GM18498 (cell line): ENCODE results near the gene MAML2.
A peak's percentile ranks its signal among the peaks of the same experiment; 100 is the strongest.

Source experiments
- ATAC-seq: cut with Tn5 transposase; IDR thresholded peaks from one replicate; pipeline ENCODE4 v1.9.1; 2021; ENCODE audit warnings: mild to moderate bottlenecking, moderate library complexity; ENCODE audit not compliant: unreplicated experiment

MAML2 gene

DNA sequence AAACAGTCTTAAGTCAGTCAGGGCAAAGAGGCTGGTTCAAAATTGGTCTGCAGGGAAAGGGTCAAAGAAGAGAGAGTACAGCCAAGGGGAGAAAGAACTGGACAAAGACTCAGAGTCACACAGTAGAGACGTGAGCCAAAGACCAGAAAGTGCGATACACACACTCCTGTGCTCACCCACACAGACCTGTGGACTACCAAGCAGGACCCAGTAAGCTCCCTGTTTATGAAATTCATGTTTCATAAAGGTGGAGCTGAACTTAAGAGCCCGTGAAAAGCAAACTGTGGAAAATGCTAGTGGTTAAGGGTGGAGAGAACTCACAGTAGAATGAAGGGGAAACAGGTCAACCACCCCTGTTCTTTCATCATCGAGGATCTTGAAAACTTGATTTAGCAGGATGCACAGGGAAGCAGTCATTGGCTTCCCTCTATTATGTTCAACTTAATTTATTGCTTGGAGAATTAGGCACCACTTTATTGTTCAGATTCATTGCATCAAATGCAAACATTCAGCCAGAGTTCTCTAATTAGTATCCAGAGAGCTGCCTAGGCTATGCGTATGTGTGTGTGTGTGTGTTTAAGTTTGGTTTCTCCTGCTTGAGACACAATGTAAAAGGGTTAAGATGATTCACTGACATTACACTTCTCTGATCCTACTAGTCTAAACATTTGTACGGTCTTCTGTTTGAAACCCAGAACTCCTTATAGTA, 258.2 kb downstream of the MAML2 start:
- ATAC-seq = no peak

DNA sequence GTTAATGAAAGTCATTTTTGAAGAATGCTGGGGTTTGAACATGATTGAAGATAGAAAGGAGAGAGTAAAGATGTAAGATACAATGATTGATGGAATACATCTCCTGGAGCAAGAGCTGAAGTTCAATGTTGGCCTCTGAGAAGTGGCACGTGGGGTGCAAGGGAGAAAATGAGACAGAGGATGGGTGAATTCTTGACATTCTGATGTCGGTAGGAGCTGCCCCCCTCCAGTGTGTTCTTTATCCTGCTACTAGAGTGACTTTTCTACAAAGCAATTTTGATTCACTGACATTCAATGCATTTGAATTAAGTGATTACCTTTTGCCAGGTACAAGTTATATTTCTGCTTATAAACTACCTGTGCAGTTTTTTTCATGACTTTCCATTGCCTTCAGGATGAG, 260.1 kb downstream of the MAML2 start:
- no peak for ATAC-seq

DNA sequence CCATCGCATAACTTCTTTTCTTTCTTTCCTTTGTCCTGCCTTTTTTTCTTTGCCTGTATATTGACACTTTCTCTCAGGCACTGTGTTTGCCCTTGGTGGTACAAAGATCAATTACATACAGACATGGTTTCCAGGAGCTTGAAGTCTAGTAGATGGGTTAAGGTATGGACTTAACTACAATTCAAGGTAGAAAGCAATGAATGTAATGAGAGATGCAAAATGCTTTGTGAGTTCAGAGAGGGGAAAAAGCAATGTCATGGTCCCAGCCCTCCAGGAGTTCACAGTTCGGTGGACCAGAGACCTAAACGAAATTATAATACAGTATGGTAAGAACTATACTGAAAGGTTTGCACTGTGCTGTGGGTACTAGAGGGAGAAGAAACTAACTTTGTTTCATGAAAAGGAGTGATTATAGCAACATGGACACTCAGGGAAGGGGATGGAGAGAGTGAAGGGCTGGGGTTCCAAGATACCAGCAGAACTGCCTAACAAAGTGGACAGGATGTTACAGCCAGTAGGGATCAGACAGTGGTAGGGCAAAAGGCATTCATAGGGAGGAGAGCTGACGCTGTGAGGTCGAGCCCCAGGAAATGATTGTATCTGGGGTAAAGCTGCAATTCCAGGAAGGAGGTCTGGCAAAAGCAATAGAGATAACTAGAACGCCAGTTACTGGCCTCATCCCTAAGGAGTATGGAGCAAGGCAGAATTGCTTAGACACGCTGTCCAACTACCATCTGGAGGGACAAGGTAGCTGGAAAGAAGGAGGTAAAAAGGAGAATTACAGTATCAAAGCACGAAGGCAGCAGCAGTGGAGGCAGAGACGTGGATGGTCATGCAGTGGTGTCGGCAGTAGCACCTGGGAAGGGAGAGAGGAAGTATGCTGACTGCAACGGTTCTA, 260.7 kb downstream of the MAML2 start:
- no peak for ATAC-seq

GRCh38 chr11:96081561-96081960, 261.4 kb downstream of the MAML2 start:
- ATAC-seq = no peak

DNA sequence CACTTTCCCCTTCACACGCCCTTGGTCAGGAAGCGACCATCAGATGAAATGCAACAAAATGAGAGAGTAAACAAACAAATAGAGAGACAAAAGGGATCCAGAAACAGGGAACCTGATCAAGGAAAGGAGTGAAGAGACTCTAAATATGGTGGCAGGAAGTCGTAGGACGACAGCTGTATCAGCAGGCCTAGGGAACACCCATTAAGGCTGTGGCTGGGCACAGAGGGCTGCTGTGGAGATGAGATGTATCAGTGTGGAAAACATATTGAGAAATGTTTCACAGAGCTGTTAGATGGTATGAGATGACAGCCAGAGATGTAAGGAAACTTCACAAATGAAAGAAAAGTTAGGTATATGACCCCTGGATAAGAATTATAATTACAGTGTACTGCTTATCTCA, 263.3 kb downstream of the MAML2 start:
- no peak for ATAC-seq

DNA sequence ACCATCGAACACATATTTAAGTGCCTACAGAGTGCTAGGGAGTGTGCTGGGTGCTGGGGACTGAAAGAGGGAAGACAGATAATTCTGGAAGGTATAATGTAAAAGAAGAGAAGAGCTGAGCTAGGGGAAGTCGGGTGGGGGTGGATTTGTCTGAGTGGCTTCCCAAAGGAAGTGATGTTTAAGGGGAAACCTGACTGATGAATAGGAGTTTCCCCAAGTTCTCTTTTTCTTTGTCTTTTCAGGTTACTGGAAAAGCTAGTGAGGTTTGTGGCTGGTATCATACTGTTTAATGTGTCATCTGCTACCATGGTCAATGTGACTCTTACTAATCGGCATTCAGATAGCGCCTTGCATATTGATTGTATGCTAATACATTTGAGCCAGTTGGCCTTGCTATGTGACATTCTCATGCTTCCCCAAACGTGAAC, 267.4 kb downstream of the MAML2 start:
- peak; percentile 64 for ATAC-seq

DNA sequence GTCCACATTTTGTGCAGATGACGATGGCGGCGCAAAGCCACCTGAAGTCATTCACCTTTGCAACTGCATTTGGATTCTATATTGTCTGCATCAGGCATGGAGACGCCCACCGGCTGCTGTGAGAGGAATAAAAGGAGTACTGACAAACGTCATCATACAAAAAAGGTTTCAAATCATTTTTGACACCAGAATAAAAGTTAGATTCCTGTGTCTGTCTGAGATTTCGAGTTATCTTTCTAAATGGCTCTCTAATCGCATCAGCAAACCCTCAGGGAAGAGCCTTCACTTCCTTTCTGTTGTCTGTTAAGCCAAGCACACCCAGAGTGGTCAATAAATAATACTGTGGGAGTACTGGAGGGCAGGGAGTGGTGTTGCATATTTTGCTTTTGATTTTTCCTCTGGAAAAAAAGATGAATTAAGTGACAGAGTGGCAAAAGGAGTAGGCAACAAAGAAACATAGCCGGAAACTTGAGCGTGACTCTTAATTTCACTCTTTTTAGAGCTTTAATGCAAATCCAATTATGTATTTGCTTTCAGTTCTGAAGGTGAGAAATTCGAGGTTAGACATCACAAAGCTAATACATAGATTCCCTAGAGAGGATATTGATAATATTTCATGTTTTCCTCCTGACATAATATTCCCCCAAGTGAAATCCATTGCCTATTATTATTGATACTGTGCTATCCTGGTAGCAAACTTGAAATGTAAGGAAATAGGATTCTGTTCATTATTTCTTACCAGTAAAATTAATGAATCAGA, 268.3 kb downstream of the MAML2 start:
- peak; percentile 67 for ATAC-seq

GRCh38 chr11:96073536-96073935, 269.5 kb downstream of the MAML2 start:
- ATAC-seq = no peak

DNA sequence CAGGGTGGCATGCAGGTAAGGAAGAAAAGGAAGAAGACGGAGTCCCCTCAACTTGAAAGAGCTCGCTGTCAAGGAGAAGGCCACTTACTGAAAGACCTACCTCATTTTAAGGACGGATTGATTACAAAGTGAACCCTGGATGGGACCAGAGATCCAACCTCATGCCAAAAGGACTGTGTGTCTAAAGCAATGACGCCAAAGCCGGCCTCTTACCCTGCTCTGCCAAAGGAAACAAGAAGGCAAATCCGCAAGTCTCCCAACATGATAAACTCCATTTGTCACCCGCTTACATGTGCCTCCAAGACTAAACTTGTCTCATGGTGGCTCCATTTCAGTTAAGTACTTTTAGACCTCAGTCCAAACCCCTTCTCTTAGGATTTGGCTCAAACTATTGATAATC, 270.4 kb downstream of the MAML2 start:
- ATAC-seq = no peak

DNA sequence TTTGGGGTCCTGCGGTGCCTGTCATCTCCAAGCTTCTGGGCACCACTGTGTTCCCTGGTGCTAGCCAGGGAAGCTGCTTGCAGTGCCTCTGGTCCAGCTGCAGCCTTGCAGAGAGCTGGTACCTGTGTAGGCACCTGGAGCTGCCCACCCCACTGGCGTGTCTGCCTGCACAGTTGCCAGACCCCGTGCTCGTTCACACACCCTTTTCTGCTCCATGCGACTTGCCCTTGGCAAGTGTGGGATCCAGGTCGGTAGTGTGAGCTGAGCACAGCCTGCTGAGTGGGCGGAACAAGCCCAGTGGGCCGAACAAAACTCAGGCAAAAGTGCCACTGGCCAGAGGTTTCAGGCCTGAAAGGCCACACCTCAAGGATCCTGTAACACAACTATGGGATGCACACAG, 272.5 kb downstream of the MAML2 start:
- no peak for ATAC-seq

GRCh38 chr11:96067160-96067559, 275.8 kb downstream of the MAML2 start:
- ATAC-seq = no peak

DNA sequence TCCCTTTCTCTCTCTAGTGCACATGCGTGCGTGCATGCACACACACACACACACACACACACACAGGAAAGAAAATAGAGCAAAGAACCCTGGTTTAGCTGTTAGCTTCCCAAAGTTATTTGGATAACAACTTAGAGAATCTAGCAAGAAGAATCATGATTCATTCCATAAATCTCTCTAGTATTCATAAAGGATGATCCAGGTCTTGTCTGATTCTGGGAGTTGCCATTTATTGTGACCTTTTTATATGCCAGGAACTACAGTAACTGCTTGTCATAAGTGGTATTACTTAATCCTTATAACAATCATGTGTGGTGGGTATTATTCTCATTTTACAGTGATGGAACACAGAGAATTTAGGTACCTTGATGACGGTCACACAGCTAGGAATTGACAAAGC, 277.6 kb downstream of the MAML2 start:
- no peak for ATAC-seq

DNA sequence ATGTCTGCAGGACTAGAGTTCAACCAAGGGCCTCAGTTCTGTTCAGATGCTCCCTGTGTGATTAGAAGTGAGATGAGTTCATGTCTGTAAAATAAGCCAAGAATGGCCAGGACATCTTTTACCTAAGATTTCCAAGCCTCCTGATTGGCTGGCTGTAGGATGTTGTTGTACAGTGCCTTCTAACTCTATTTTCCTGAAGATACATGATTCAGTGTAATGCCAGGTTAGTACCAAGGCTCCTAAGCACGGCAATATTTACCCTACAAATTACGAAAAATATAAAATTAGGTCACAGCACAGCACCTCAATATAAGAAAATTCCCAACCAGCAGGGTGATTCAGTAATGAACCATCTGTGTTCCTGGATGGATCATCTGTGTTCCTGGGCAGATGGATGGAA, 279.1 kb downstream of the MAML2 start:
- no peak for ATAC-seq

DNA sequence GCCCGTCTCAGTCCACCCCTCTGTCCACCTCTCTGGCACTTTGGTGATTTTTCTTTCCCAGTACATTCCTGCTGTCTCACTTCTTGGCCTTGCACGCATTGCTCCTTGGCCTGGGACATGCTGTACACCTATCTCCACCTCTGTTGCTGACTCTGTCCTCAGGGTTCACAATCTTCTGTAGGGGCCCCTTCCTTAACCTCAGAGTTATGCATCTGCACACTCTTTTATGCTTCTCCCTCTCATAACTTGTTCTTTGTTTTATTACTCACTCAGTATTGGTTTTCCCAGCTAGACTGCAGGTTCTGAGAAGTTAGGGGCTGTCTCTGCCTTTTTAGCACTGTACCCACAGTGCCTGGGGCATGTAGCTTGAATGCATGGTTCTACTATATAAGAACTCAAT, 279.9 kb downstream of the MAML2 start:
- no peak for ATAC-seq

DNA sequence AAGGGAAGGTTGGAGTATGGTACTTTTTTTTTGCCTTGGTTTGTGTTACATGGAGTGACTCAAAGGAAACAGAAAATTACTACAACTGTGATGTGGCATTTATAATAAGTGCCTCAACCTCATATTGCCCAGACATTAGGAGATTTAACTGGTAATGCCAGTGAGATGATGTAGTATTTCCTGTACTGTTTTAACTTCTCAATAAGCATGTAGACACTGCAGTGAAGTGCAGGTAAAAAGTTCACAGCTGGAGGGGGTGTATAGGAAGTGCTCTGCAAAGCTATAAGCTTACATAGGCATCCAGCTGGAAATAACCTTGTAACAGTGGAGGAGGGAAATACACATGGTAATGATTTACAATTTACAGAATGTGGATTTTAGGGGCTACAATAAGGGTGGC, 280.9 kb downstream of the MAML2 start:
- ATAC-seq = peak; percentile 74

DNA sequence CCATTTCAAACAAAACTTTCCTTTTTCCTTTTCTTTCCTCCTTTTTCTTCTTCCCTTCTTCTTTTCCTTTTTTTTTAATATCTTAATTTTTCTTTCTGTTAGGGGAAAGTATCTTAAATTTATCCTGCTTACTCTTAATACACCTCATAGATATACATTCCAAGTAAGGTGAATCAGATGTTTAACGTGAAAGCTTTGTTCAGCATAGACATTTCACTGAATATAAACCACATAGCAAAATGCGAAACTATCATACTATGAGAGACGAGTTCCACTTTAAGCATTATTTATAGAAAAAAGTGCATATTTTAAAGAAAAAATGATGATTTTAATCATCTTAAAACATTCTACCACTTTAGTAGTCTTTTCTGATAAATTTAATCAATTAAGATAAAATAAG, 281.3 kb downstream of the MAML2 start:
- no peak for ATAC-seq

DNA sequence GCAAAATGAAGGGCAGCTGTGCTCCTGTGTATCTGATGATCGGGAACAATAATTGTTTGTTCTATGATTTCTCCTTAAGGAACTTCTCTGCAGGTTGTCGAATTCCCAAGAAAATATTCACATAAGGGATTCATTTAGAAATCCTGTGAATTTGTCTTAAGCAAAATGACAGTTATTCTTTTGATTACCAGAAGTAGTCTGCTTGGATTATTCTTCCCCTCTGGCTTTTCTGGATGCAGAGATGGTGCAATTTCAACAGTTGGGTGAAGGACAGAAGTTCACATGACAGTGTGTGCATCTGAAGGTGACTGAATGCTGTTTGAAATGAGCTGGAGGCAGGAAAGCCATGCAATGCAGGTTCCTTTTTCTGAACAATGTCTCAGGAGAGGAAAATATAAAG, 281.9 kb downstream of the MAML2 start:
- no peak for ATAC-seq

- ATAC-seq = no peak
Observed at GRCh38 chr11:96057502-96057901, 285.5 kb downstream of the MAML2 start.

- ATAC-seq = no peak
Observed at GRCh38 chr11:96056576-96056975, 286.4 kb downstream of the MAML2 start.

- no peak for ATAC-seq
Observed at GRCh38 chr11:96055706-96056387, 287.1 kb downstream of the MAML2 start.
